CD4-positive, CD25-positive, alpha-beta regulatory T cell (primary cell): Measurements from ENCODE around the gene RNF130. TPM values are rescaled to one million over a fixed set of nuclear protein-coding genes. Genes with fewer than 3 reads are reported as not detected.

Experiments
- ATAC-seq, 2 donors: fragments of 150-1000 bp; cut with Tn5 transposase; one replicate each; pipeline ENCODE4 v1.10.0; 2021; ENCODE audit warnings: low read depth in 2 of 2, moderate number of reproducible peaks in 2 of 2, moderate library complexity in 1 of 2
- DNase-seq, 3 donors: peaks; one replicate each; pipeline versions ENCODE4 v3.0.0 to v3.0.0-alpha.2; 2012 to 2022; ENCODE audit warnings: mixed read lengths in 1 of 3
- H3K27ac ChIP-seq: one replicate; pipeline ENCODE4 v1.7.0; 2013; ENCODE audit warnings: mild to moderate bottlenecking, low read length; ENCODE audit not compliant: insufficient read depth, poor library complexity, severe bottlenecking
- H3K27me3 ChIP-seq: one replicate; pipeline ENCODE4 v1.7.0; 2013; ENCODE audit warnings: low read length; ENCODE audit not compliant: control insufficient read depth, insufficient read depth
- H3K36me3 ChIP-seq: one replicate; pipeline ENCODE4 v1.7.0; 2013; ENCODE audit warnings: mild to moderate bottlenecking, low read length, moderate library complexity; ENCODE audit not compliant: control insufficient read depth, insufficient read depth
- H3K4me1 ChIP-seq: 2 replicates; pipeline ENCODE4 v1.7.0; 2013; ENCODE audit warnings: mild to moderate bottlenecking, low read length; ENCODE audit not compliant: insufficient read depth, control insufficient read depth, poor library complexity, severe bottlenecking
- H3K4me3 ChIP-seq: one replicate; pipeline ENCODE4 v1.7.0; 2013; ENCODE audit warnings: low read depth, mild to moderate bottlenecking, low read length, moderate library complexity
- H3K9me3 ChIP-seq, 2 experiments: 1 replicate in 1 of 2; 2 replicates in 1 of 2; pipeline ENCODE4 v1.7.0; 2013; ENCODE audit warnings: low read length in 2 of 2, mild to moderate bottlenecking in 1 of 2, moderate library complexity in 1 of 2; ENCODE audit not compliant: control insufficient read depth in 2 of 2
- H3K27ac Mint-ChIP-seq, 3 donors: one replicate each; pipeline ENCODE4 v1.8.0; 2020 to 2022; ENCODE audit warnings: mild to moderate bottlenecking in 3 of 3, mixed read lengths in 3 of 3, moderate library complexity in 2 of 3
- H3K27me3 Mint-ChIP-seq: one replicate; pipeline ENCODE4 v1.8.0; 2022; ENCODE audit warnings: mild to moderate bottlenecking, mixed read lengths
- H3K36me3 Mint-ChIP-seq: one replicate; pipeline ENCODE4 v1.8.0; 2020; ENCODE audit warnings: mixed read lengths
- H3K4me1 Mint-ChIP-seq, 4 donors: one replicate each; pipeline ENCODE4 v1.8.0; 2020 to 2022; ENCODE audit warnings: mixed read lengths in 4 of 4, mild to moderate bottlenecking in 1 of 4
- H3K4me3 Mint-ChIP-seq, 4 donors: one replicate each; pipeline ENCODE4 v1.8.0; 2020 to 2022; ENCODE audit warnings: mild to moderate bottlenecking in 4 of 4, mixed read lengths in 4 of 4, moderate library complexity in 3 of 4
- H3K9me3 Mint-ChIP-seq, 7 donors: one replicate each; pipeline ENCODE4 v1.8.0; 2020 to 2022; ENCODE audit warnings: mixed read lengths in 7 of 7, mild to moderate bottlenecking in 3 of 7, moderate library complexity in 2 of 7
- polyA plus RNA-seq, 4 donors: library from polyadenylated mRNA; unstranded; fragments of 300-500 nt; fragmentation: Illumina TruSeq; gene quantifications; one replicate each; pipeline ENCODE4 v1.2.3, GENCODE V29; 2021
- total RNA-seq: library from RNA; stranded (reverse); gene quantifications from one replicate; pipeline ENCODE4 v1.2.3, GENCODE V29; 2022

The RNF130 gene
- total and polyA plus RNA-seq, 5 donors from 2014 or later, result 3.5 to 10.9 (median 5.6) TPM

DNA sequence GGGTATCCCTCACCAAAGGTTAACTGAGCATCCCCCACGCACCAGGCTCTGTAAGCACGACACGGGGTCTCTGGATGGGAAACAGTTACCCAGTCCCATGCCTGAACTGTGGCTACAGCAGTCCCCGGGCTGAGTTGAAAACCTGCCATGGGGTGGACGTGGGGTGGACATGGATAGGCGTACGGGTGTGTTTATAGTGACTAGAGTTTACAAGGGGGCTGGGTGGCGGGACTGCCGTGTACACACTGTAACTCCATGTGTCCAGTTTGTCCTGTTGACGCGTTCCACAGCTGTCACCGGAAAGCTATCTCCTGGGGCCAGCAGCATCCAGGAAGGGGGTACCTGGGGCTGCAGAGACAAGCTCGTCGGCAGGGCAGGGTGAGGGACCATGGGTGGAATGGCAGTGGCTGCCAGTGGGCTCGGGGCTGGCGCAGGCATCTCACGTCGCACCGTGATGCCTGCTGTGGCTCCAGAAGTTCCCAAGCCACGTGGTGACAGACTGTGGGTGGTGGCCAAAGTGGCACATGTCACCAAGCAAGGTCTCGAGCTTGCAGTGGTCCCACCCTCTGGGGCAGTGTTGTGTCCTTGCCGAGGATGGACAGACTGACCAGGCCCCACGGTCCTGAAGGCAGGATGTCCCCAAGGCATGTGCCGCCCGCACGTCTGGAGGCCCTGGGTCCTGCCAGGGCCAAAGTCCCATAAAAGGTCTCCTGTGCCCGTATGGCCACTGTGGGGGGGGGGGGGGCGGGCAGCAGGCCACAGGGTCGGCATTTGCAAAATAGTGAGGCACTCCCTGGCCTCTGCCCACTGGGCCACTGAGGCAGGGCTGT is 29.3 kb upstream of the RNF130 start:
- Mint-ChIP-seq H3K9me3 (no peaks in the 10 kb centered on the region), H3K27ac (no peak overlapping the region), H3K36me3 (no peaks in the 10 kb centered on the region), H3K4me3 (no peak overlapping the region), H3K4me1 (no peaks in the 10 kb centered on the region), H3K27me3 (no peaks in the 10 kb centered on the region)
- DNase-seq (no peak), ATAC-seq (no peak)
- no peaks in the 10 kb centered on the region for H3K36me3 ChIP-seq
- H3K9me3 ChIP-seq, result peaks cover 0 to under 1% of the 10 kb centered on the region in 2 experiments
- no peak overlapping the region for H3K27ac ChIP-seq
- H3K27me3 ChIP-seq, result no peaks in the 10 kb centered on the region
- no peaks in the 10 kb centered on the region for H3K4me1 ChIP-seq
- no peak overlapping the region for H3K4me3 ChIP-seq

DNA sequence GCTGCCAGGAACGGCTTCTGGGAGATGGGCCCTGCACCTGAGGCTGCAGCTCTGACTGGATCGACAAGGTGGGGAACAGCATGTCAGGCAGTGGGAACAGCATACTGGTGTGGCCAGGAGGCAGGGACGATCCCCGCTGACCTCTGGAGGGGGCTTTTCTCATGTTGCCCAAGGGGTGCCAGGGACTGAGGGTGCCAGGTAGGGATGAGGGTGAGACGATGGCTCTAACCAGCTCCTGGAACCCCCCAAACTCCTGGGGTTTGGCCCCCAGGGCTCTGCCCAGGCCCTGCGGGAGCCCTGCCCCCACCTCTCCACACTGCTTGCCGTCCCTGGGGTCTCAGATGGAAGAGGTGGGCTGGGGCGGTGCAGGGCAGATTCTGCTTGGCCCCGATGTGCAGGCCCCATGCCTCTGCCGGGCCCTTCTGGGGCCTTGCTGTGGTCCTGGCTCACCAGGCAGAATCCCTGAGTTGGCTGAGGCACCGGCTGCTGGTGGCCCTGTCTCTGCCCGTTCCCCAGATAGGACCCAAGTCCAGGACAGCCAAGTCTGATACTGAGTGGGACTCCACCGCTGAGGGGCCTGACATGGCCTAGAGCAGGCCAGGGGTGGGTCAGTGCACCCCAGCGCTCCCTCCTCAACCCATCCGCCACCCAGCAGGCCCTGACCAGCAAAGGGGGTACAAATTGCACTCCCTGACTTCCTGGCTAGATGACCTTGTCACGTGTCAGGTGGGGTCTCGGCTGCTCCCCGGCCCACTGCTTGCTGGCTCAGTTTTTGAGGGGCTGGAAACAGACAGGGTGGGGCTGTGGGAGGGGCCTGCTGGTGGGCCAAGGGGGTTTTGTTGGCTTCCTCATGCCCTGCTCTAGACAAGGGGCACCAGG is 28.4 kb upstream of the RNF130 start:
- Histone ChIP-seq H3K27me3 (no peaks in the 10 kb centered on the region), H3K4me3 (no peak overlapping the region), H3K9me3 (no peaks in the 10 kb centered on the region), H3K4me1 (no peaks in the 10 kb centered on the region), H3K36me3 (no peaks in the 10 kb centered on the region), H3K27ac (no peak overlapping the region)
- no peak for DNase-seq
- Mint-ChIP-seq H3K4me1 (no peaks in the 10 kb centered on the region), H3K27me3 (no peaks in the 10 kb centered on the region), H3K9me3 (no peaks in the 10 kb centered on the region), H3K4me3 (no peak overlapping the region), H3K36me3 (no peaks in the 10 kb centered on the region), H3K27ac (no peak overlapping the region)
- no peak for ATAC-seq

DNA sequence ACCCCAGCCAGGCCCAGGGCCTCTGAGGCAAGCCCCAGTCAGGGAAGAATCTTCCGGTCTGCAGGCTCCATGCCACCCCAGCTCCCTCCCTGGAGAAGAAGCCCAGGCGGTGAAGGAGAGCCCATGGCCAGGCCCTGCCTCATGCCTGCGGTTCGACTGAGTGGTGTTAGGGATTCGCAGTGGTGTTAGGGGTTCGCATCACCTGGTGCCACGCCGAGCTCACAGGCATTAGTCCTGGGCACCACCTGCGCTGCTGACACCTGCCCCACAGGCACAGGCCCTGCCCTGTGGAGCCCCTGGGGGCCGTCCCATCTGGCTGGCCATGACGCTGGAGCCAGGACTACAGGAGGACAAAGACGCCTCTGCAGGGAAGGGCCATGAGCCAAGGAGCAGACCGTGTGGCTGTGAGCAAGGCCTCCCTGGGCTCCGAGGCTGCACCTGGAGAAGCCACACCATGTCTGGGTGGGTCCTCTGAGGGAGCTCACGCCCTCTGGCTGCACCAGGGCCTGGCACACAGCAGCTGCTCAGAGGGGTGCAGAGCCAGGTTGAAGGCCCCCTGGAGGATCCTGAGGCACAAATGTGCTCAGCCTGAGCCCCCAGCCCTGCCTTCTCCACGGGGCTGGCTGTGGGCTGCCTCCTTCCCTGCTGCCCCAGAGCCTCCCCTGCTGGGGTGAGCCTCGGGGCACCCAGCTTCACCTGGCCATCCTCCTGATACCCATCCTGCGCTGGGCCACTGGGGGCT is 27.6 kb upstream of the RNF130 start:
- Mint-ChIP-seq H3K27me3 (no peaks in the 10 kb centered on the region), H3K4me3 (no peak overlapping the region), H3K9me3 (no peaks in the 10 kb centered on the region), H3K36me3 (no peaks in the 10 kb centered on the region), H3K27ac (no peak overlapping the region), H3K4me1 (no peaks in the 10 kb centered on the region)
- no peak for ATAC-seq
- Histone ChIP-seq H3K36me3 (no peaks in the 10 kb centered on the region), H3K9me3 (no peaks in the 10 kb centered on the region), H3K4me1 (no peaks in the 10 kb centered on the region), H3K27me3 (no peaks in the 10 kb centered on the region), H3K27ac (no peak overlapping the region), H3K4me3 (no peak overlapping the region)
- DNase-seq, result no peak

DNA sequence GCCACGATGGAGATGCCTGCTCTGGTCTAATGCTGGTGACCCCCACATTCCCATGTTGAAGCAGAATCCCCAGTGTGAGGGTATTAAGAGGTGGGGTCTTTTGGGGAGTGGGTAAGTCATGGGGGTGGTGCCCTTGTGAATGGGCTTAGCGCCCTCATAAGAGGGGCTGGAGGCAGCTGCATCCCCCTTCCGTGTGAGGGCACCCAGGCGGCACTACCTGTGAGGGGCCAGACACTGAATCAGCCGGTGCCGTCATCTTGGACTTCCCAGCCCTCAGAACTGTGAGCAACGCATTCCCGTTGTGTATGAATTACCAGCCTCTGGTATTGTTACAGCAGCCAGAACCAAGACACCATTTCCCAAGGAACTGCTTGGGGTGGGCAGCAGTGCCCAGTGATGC is 27.0 kb upstream of the RNF130 start:
- Mint-ChIP-seq H3K9me3 (no peaks in the 10 kb centered on the region), H3K27ac (no peak overlapping the region), H3K4me1 (no peaks in the 10 kb centered on the region), H3K36me3 (no peaks in the 10 kb centered on the region), H3K27me3 (no peaks in the 10 kb centered on the region), H3K4me3 (no peak overlapping the region)
- ATAC-seq (no peak), DNase-seq (no peak)
- Histone ChIP-seq H3K4me3 (no peak overlapping the region), H3K27ac (no peak overlapping the region), H3K4me1 (no peaks in the 10 kb centered on the region), H3K27me3 (no peaks in the 10 kb centered on the region), H3K36me3 (no peaks in the 10 kb centered on the region), H3K9me3 (no peaks in the 10 kb centered on the region)

DNA sequence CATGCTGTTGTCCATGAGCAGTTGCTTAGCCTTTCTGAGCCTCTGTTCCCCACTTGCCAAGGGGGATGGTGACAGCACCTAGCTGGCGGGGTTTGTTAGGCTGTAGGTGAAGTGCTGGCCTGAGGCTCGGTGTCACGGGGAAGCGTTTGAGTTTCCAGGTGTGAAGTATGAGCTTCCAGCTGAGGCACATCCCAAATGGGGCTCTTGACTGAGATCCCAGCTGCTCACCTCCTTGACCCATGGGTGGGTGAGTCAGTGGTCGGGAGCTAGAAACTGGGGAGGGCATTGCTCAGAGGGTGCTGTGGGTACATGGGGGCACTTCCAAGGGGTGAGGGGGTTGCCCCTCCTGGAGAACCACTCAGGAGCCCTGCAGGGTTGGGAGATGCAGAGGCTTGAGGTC is 26.4 kb upstream of the RNF130 start:
- H3K9me3 Mint-ChIP-seq, result no peaks in the 10 kb centered on the region

DNA sequence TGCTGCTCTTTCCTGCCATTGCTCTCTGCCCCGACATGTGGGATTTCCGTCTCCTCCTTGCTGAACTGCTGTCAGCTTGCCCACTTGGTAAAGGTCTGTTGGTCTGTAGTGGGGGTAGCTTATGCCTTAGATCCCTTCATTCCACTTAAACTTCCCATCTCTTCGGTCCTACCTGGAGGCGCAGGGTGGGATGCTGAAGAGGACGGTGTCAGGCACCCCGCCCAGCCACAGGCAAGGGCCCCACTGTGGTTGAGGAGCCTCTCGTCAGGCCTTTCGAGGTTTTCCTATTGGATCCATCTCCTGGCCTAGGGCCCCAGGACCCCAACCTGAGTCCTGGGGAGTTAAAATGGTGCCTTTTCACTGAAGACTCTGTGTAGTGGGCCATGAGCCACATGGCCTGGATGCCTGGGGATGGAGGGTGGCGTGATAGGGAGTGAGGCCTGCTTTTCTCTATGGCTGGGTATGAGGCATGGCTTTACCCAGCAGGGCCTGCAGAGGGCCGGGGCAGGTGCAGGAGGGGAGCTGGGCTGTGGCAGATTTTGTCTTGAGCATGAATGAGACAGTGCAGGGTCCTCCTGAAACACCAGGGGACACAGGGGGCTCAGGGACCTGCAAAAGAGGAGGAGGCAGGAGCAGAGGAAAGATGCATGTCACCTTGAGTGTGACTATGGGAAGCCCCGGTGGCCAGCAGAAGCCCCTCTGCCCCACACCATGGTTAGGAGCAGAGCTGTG is 25.8 kb upstream of the RNF130 start:
- no peaks in the 10 kb centered on the region for H3K27me3 Mint-ChIP-seq
- no peak overlapping the region for H3K27ac Mint-ChIP-seq
- H3K27ac ChIP-seq, result no peak overlapping the region
- no peaks in the 10 kb centered on the region for H3K36me3 ChIP-seq
- no peaks in the 10 kb centered on the region for H3K4me1 ChIP-seq
- H3K9me3 Mint-ChIP-seq, result no peaks in the 10 kb centered on the region
- H3K4me3 ChIP-seq, result no peak overlapping the region
- H3K4me3 Mint-ChIP-seq, result no peak overlapping the region
- H3K9me3 ChIP-seq, result no peaks in the 10 kb centered on the region
- ATAC-seq (no peak), DNase-seq (no peak)
- no peaks in the 10 kb centered on the region for H3K4me1 Mint-ChIP-seq
- no peaks in the 10 kb centered on the region for H3K27me3 ChIP-seq
- H3K36me3 Mint-ChIP-seq, result no peaks in the 10 kb centered on the region

More for the DNA sequence above, 26.4 kb upstream of the RNF130 start:
- H3K27ac ChIP-seq, result no peak overlapping the region
- H3K27me3 Mint-ChIP-seq, result no peaks in the 10 kb centered on the region
- H3K27me3 ChIP-seq, result no peaks in the 10 kb centered on the region
- no peaks in the 10 kb centered on the region for H3K36me3 Mint-ChIP-seq
- H3K4me1 Mint-ChIP-seq, result no peaks in the 10 kb centered on the region
- no peaks in the 10 kb centered on the region for H3K36me3 ChIP-seq
- no peak overlapping the region for H3K27ac Mint-ChIP-seq
- DNase-seq, result no peak
- H3K9me3 ChIP-seq, result no peaks in the 10 kb centered on the region
- H3K4me3 Mint-ChIP-seq, result no peak overlapping the region
- no peak overlapping the region for H3K4me3 ChIP-seq
- no peaks in the 10 kb centered on the region for H3K4me1 ChIP-seq
- no peak for ATAC-seq

DNA sequence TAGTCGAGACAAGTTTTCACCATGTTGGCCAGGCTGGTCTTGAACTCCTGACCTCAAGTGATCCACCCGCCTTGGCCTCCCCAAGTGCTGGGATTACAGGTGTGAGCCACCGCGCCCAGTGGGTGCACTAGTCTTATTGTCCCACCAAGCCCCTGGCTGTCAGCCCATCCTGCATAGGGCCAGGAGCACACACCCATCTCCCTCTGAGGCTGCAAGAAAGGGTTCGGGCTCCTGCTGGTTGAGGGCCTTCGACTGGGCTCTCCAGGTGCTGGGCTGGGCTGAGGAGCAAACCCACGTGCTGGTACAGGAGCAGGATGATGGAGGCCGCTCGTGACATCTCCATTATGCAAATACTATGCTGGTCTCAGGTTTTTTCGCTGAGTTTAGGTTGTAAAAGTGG is 25.1 kb upstream of the RNF130 start:
- Mint-ChIP-seq H3K27me3 (peaks cover 6% of the 10 kb centered on the region), H3K9me3 (no peaks in the 10 kb centered on the region), H3K27ac (no peak overlapping the region), H3K36me3 (no peaks in the 10 kb centered on the region), H3K4me1 (no peaks in the 10 kb centered on the region), H3K4me3 (no peak overlapping the region)
- no peaks in the 10 kb centered on the region for H3K36me3 ChIP-seq
- no peak overlapping the region for H3K4me3 ChIP-seq
- no peak for DNase-seq
- no peak for ATAC-seq
- H3K4me1 ChIP-seq, result no peaks in the 10 kb centered on the region
- H3K27me3 ChIP-seq, result no peaks in the 10 kb centered on the region
- no peak overlapping the region for H3K27ac ChIP-seq
- H3K9me3 ChIP-seq, result no peaks in the 10 kb centered on the region
